AG04450 (cell line): ENCODE data around the gene PNMA8B. TPM values are rescaled to one million over a fixed set of nuclear protein-coding genes. Genes with fewer than 3 reads are reported as not detected.

Experiments
- CTCF ChIA-PET: fragments of 300-600, 350-600 bp; formaldehyde crosslinking; extraction: SDS; loops from one replicate; lab custom pipeline; 2022; ENCODE audit warnings: antibody characterized with exemption, inconsistent platforms; lab: Charles Lee
- POLR2A ChIA-PET: fragments of 350-600 bp; formaldehyde crosslinking; extraction: SDS; loops from one replicate; lab custom pipeline; 2021; ENCODE audit warnings: antibody characterized with exemption, inconsistent platforms; lab: Yijun Ruan, JAX
- DNase-seq: peaks from one replicate; pipeline ENCODE4 v3.0.0-alpha.2; 2011; ENCODE audit warnings: low read depth, low spot score
- H3K27ac ChIP-seq: one replicate; pipeline ENCODE4 v1.5.1; 2012; ENCODE audit warnings: low read depth, low read length, control low read depth
- H3K27me3 ChIP-seq: one replicate; pipeline ENCODE4 v1.6.0; 2012; ENCODE audit warnings: low read length; ENCODE audit not compliant: control insufficient read depth, insufficient read depth
- H3K4me3 ChIP-seq: 2 replicates; pipeline ENCODE4 v1.5.1; 2011; ENCODE audit warnings: mild to moderate bottlenecking, low read depth, low read length, control low read depth
- H3K9me3 ChIP-seq: 2 replicates; pipeline ENCODE4 v1.5.1; 2012; ENCODE audit warnings: low read length; ENCODE audit not compliant: control insufficient read depth, insufficient read depth
- CTCF ChIP-seq: IDR thresholded peaks from 2 replicates; pipeline ENCODE4 v1.5.1; 2011; ENCODE audit warnings: low read depth, low read length, control low read depth, inconsistent platforms
- polyA plus RNA-seq: library from polyadenylated mRNA; depleted of rRNA; stranded (reverse); fragments of >200 nt; gene quantifications from 2 replicates; pipeline ENCODE4 v1.2.3, GENCODE V29; 2011

Gene PNMA8B
- polyA plus RNA-seq, 1 experiment = 0.17 TPM

- ChIA-PET POLR2A (no interaction called here), CTCF (interaction anchor here (0.8 to 5.4 kb wide), 8 partner anchors 29 to 138 kb away, joined by 3 to 60 read pairs (median 6); partner anchors contain the start of gene PPP5C)
- DNase-seq = no peak
- TF ChIP-seq CTCF = no peak
- Histone ChIP-seq H3K9me3 (peaks cover under 1% of the 10 kb centered on the region; the same call in 1 of the 2 replicates), H3K27me3 (peaks cover 8% of the 10 kb centered on the region), H3K27ac (no peak overlapping the region), H3K4me3 (no peak overlapping the region)
Measured at GRCh38 chr19:46484656-46485055, 11.0 kb downstream of the PNMA8B start.

- Histone ChIP-seq H3K9me3 (no peaks in the 10 kb centered on the region), H3K4me3 (no peak overlapping the region), H3K27me3 (peaks cover 3% of the 10 kb centered on the region), H3K27ac (no peak overlapping the region)
- POLR2A ChIA-PET = interaction anchor here (0.9 to 1.7 kb wide), 2 partner anchors 68 to 69 kb away, joined by 3 to 5 read pairs; partner anchors contain the start of gene CCDC8
- no peak for TF ChIP-seq CTCF
- CTCF ChIA-PET = interaction anchor here (1.3 to 5.4 kb wide), 4 partner anchors 77 to 136 kb away, joined by 4 to 60 read pairs (median 18); partner anchors contain the start of gene PPP5C
- no peak for DNase-seq
Measured at GRCh38 chr19:46482631-46483030, 13.0 kb downstream of the PNMA8B start.

GRCh38 chr19:46481947-46482346 lies 13.7 kb downstream of the PNMA8B start:
- POLR2A ChIA-PET = interaction anchor here (0.7 to 1.7 kb wide), 3 partner anchors 49 to 68 kb away, joined by 3 to 5 read pairs (median 4); partner anchors contain the start of gene CCDC8
- TF ChIP-seq CTCF = no peak
- H3K4me3 ChIP-seq = no peak overlapping the region

GRCh38 chr19:46481223-46481848 lies 14.3 kb downstream of the PNMA8B start:
- H3K9me3 ChIP-seq = no peaks in the 10 kb centered on the region
- no peak for DNase-seq
- H3K27ac ChIP-seq = peak overlapping the region; percentile 96
- CTCF ChIA-PET = interaction anchor here (0.9 to 5.4 kb wide), 4 partner anchors 76 to 201 kb away, joined by 3 to 60 read pairs (median 18); no protein-coding TSS in a partner anchor
- H3K4me3 ChIP-seq = no peak overlapping the region
- no peaks in the 10 kb centered on the region for H3K27me3 ChIP-seq
- TF ChIP-seq CTCF = no peak
- POLR2A ChIA-PET = interaction anchor here (0.7 to 1.5 kb wide), 3 partner anchors 48 to 68 kb away, joined by 3 to 8 read pairs (median 4); partner anchors contain the start of gene CCDC8

More at GRCh38 chr19:46481947-46482346, 13.7 kb downstream of the PNMA8B start:
- CTCF ChIA-PET = interaction anchor here (0.9 to 5.4 kb wide), 4 partner anchors 77 to 201 kb away, joined by 3 to 60 read pairs (median 18); no protein-coding TSS in a partner anchor
- no peak for DNase-seq
- Histone ChIP-seq H3K9me3 (no peaks in the 10 kb centered on the region), H3K27ac (peak overlapping the region; percentile 96), H3K27me3 (no peaks in the 10 kb centered on the region)
